Activated T-helper 2 cell treated with anti-CD3 and anti-CD28 coated beads, Interferon-gamma antibody, Interleukin-2, Interleukin-4, amounts not matched to agents 10 μg/mL and 5 μg/mL and 100 μg/mL, durations not matched to agents 14 hours and 24 hours and 36 hours (primary cell): ENCODE results near the gene PPFIBP1. TPM values are rescaled to one million over a fixed set of nuclear protein-coding genes. Genes with fewer than 3 reads are reported as not detected.
"Not testable (repeated sequence)": the region's sequence is repeated elsewhere in the genome, so short reads cannot be mapped to it uniquely, and the experiment has no call there.

Experiments
- DNase-seq: peaks from one replicate; pipeline ENCODE4 v3.0.0; 2021; ENCODE audit warnings: low spot score
- H3K27ac Mint-ChIP-seq: one replicate; pipeline ENCODE4 v1.8.0; 2021; ENCODE audit warnings: mixed read lengths
- H3K27me3 Mint-ChIP-seq: one replicate; pipeline ENCODE4 v1.8.0; 2021; ENCODE audit warnings: low read depth, mixed read lengths
- H3K36me3 Mint-ChIP-seq: one replicate; pipeline ENCODE4 v1.8.0; 2021; ENCODE audit warnings: low read depth, mixed read lengths
- H3K4me1 Mint-ChIP-seq: one replicate; pipeline ENCODE4 v1.8.0; 2021; ENCODE audit warnings: low read depth, mixed read lengths
- H3K4me3 Mint-ChIP-seq: one replicate; pipeline ENCODE4 v1.8.0; 2021; ENCODE audit warnings: low read depth, mild to moderate bottlenecking, moderate library complexity, mixed read lengths
- H3K9me3 Mint-ChIP-seq: one replicate; pipeline ENCODE4 v1.8.0; 2021; ENCODE audit warnings: mixed read lengths
- intact Hi-C: fragments of 100-400 bp; cut with micrococcal nuclease; formaldehyde crosslinking; loops from one replicate; pipeline ENCODE4 v1.15.1; 2023
- total RNA-seq: library from RNA; stranded (reverse); gene quantifications from 2 replicates; pipeline ENCODE4 v1.2.3, GENCODE V29; 2022

PPFIBP1 gene
- total RNA-seq, 1 donor from 2014 or later, result 74.1 TPM

DNA sequence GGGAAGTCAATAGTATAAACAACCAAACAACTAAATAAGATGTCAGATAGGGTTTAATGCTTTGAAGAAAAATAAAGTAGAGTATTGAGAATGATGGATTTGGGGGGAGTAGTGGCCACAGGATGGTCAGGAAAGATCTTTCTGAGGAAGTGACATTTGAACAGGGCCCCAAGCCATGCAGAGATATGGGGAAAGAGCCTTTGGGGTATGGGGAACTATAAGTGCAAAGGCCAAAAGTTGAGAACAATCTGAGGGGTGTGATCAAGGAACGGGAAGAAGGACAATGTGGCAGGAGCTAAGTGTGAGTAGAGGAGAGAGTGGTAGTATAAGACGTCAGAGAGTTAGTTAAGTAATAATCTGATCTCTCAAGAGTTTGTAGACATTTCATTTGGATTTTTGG lies 188.0 kb downstream of the PPFIBP1 start:
- Mint-ChIP-seq H3K4me3 (peak overlapping the region; percentile 95), H3K4me1 (peaks cover 21% of the 10 kb centered on the region), H3K36me3 (peaks cover 34% of the 10 kb centered on the region), H3K27ac (no peak overlapping the region), H3K27me3 (peaks cover 7% of the 10 kb centered on the region), H3K9me3 (no peaks in the 10 kb centered on the region)
- intact Hi-C loops, result loop anchor here (2.0 kb wide), 1 partner anchor 381 kb away; no protein-coding TSS in a partner anchor
- no peak for DNase-seq

- Mint-ChIP-seq H3K9me3 (no peaks in the 10 kb centered on the region), H3K27ac (no peak overlapping the region), H3K27me3 (no peaks in the 10 kb centered on the region), H3K4me1 (peaks cover 3% of the 10 kb centered on the region), H3K36me3 (peaks cover 39% of the 10 kb centered on the region), H3K4me3 (no peak overlapping the region)
- intact Hi-C loops, result no loop called here
- no peak for DNase-seq
Measured at GRCh38 chr12:27723212-27723611, 199.2 kb downstream of the PPFIBP1 start.

- intact Hi-C loops, result loop anchor here (5.0 to 10.0 kb wide), 2 partner anchors 52 to 1145 kb away; partner anchors contain the start of genes KLHL42 and MANSC4
- Mint-ChIP-seq H3K27me3 (no peaks in the 10 kb centered on the region), H3K9me3 (no peaks in the 10 kb centered on the region), H3K4me1 (peaks cover 1% of the 10 kb centered on the region), H3K27ac (no peak overlapping the region), H3K36me3 (peaks cover 32% of the 10 kb centered on the region), H3K4me3 (no peak overlapping the region)
- no peak for DNase-seq
Measured at GRCh38 chr12:27730097-27730588, 206.1 kb downstream of the PPFIBP1 start.

GRCh38 chr12:27732281-27732680 lies 208.3 kb downstream of the PPFIBP1 start:
- no peak overlapping the region for H3K27ac Mint-ChIP-seq
- DNase-seq, result no peak

DNA sequence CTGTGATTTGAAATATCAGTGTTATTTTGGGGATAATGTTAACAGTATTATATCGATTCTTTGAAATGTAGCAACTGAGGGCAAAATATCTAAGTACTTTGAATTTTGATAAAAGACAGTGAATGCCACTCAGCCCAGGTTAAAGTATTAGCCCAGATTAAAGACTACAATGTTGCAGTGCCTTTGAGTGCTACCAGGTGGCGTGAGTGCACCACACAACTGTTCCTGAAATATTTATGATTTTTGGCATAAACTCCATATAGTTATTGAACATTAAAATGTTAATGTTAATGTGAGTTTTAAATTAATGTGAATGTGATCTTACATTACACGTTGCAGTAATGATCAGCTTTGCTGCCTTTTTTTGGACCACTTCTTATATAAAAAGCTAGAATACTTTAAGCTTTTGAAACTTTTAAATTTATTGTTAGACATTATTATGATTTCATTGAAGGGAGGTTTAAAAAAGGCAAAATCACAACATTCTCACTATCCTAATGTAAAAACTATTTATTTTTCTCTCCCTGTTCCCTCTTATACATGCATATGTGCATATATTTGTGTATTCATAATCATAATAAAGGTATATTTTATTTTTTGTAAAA lies 209.1 kb downstream of the PPFIBP1 start:
- intact Hi-C loops, result loop anchor here (1.0 to 10.0 kb wide), 4 partner anchors 49 to 1142 kb away; partner anchors contain the start of genes KLHL42 and MANSC4
- Mint-ChIP-seq H3K36me3 (peaks cover 41% of the 10 kb centered on the region), H3K27me3 (no peaks in the 10 kb centered on the region), H3K4me1 (peaks cover 2% of the 10 kb centered on the region), H3K9me3 (no peaks in the 10 kb centered on the region), H3K27ac (no peak overlapping the region), H3K4me3 (no peak overlapping the region)
- no peak for DNase-seq

More at GRCh38 chr12:27732281-27732680, 208.3 kb downstream of the PPFIBP1 start:
- H3K9me3 Mint-ChIP-seq, result no peaks in the 10 kb centered on the region
- intact Hi-C loops, result loop anchor here (5.0 to 10.0 kb wide), 2 partner anchors 50 to 1143 kb away; partner anchors contain the start of genes KLHL42 and MANSC4
- peaks cover 37% of the 10 kb centered on the region for H3K36me3 Mint-ChIP-seq
- H3K27me3 Mint-ChIP-seq, result no peaks in the 10 kb centered on the region
- peaks cover under 1% of the 10 kb centered on the region for H3K4me1 Mint-ChIP-seq
- no peak overlapping the region for H3K4me3 Mint-ChIP-seq

- H3K27me3 Mint-ChIP-seq, result no peaks in the 10 kb centered on the region
- H3K4me1 Mint-ChIP-seq, result peaks cover 2% of the 10 kb centered on the region
- peaks cover 41% of the 10 kb centered on the region for H3K36me3 Mint-ChIP-seq
- no peak overlapping the region for H3K4me3 Mint-ChIP-seq
- no peaks in the 10 kb centered on the region for H3K9me3 Mint-ChIP-seq
- H3K27ac Mint-ChIP-seq, result no peak overlapping the region
- no peak for DNase-seq
- intact Hi-C loops, result loop anchor here (1.0 to 10.0 kb wide), 4 partner anchors 49 to 1141 kb away; partner anchors contain the start of genes KLHL42 and MANSC4
Measured at GRCh38 chr12:27733791-27734190, 209.8 kb downstream of the PPFIBP1 start.

- DNase-seq, H3K4me1 Mint-ChIP-seq, H3K27ac Mint-ChIP-seq, H3K27me3 Mint-ChIP-seq, H3K9me3 Mint-ChIP-seq, H3K4me3 Mint-ChIP-seq: not testable (repeated sequence)
- H3K36me3 Mint-ChIP-seq, result peaks cover 45% of the 10 kb centered on the region
- intact Hi-C loops, result loop anchor here (5.0 to 10.0 kb wide), 2 partner anchors 48 to 1140 kb away; partner anchors contain the start of genes KLHL42 and MANSC4
Measured at GRCh38 chr12:27734321-27734720, 210.3 kb downstream of the PPFIBP1 start.

DNA sequence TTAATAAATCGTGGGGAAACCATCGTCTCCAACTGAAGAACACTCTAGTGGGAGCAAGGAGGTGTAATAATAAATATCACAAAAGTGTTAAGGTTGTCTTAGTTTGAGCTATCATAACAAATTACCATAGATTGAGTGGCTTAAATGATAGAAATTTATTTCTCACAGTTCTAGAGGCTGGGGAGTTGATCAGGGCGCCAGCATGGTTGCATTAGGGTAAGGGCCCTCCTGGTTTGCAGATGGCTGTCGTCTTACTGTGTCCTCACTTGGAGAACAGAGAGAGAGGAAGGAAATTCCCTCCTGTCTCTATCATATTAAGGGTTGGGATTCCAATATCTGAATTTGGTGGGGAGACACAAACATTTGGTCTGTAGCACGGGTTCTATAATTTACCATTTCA lies 219.6 kb downstream of the PPFIBP1 start:
- H3K36me3 Mint-ChIP-seq, result peaks cover 65% of the 10 kb centered on the region
- peaks cover 3% of the 10 kb centered on the region for H3K4me1 Mint-ChIP-seq
- H3K27me3 Mint-ChIP-seq, result no peaks in the 10 kb centered on the region
- no peak for DNase-seq
- intact Hi-C loops, result no loop called here
- no peaks in the 10 kb centered on the region for H3K9me3 Mint-ChIP-seq
- H3K27ac Mint-ChIP-seq, result no peak overlapping the region
- H3K4me3 Mint-ChIP-seq, result no peak overlapping the region

Other genes starting within 250 kb of the PPFIBP1 start
- gene BMAL2, start 191.4 kb upstream of the PPFIBP1 start, total RNA-seq, result 58.9 and 59.6 TPM in 2 replicates
- 1.3 and 1.4 TPM in 2 replicates for gene SMCO2, start 77.5 kb upstream of the PPFIBP1 start, total RNA-seq
- 1.5 and 2.2 TPM in 2 replicates for gene REP15, start 172.2 kb downstream of the PPFIBP1 start, total RNA-seq
- gene MRPS35, start 186.6 kb downstream of the PPFIBP1 start, total RNA-seq, result 53.6 and 54.0 TPM in 2 replicates